SH-SY5Y (cell line): ENCODE data around the gene CERS5.
A peak's percentile ranks its signal among the peaks of the same experiment; 100 is the strongest.

ENCODE experiments used
- GATA2 ChIP-seq: IDR thresholded peaks from 2 replicates; pipeline ENCODE4 v1.6.1; 2011; ENCODE audit warnings: mild to moderate bottlenecking, low read depth, low read length
- GATA3 ChIP-seq: IDR thresholded peaks from 2 replicates; pipeline ENCODE4 v1.6.1; 2011; ENCODE audit warnings: low read depth, mild to moderate bottlenecking, low read length, moderate library complexity

CERS5 gene

GRCh38 chr12:50190859-50191258 lies 23.7 kb upstream of the CERS5 start:
- TF ChIP-seq GATA3 (no peak), GATA2 (no peak)

- no peak for TF ChIP-seq GATA2
- no peak for TF ChIP-seq GATA3
These were observed 21.9 kb upstream of the CERS5 start for GRCh38 chr12:50188875-50189575.

GRCh38 chr12:50188241-50188781 lies 21.1 kb upstream of the CERS5 start:
- TF ChIP-seq GATA3 (no peak), GATA2 (no peak)

GRCh38 chr12:50187084-50187900 lies 20.1 kb upstream of the CERS5 start:
- TF ChIP-seq GATA2 (no peak), GATA3 (no peak)

- no peak for TF ChIP-seq GATA2
- TF ChIP-seq GATA3, result no peak
These were observed 19.5 kb upstream of the CERS5 start for GRCh38 chr12:50186681-50187080.

- TF ChIP-seq GATA2 (no peak), GATA3 (no peak)
These were observed 18.9 kb upstream of the CERS5 start for GRCh38 chr12:50185970-50186663.

- TF ChIP-seq GATA3 (no peak), GATA2 (no peak)
These were observed 18.2 kb upstream of the CERS5 start for GRCh38 chr12:50185301-50185895.

- TF ChIP-seq GATA2 (no peak), GATA3 (no peak)
These were observed 17.1 kb upstream of the CERS5 start for GRCh38 chr12:50184261-50184660.

GRCh38 chr12:50182461-50182860 lies 15.3 kb upstream of the CERS5 start:
- no peak for TF ChIP-seq GATA3
- no peak for TF ChIP-seq GATA2

- no peak for TF ChIP-seq GATA3
- TF ChIP-seq GATA2, result no peak
These were observed 14.5 kb upstream of the CERS5 start for GRCh38 chr12:50181691-50182090.

- TF ChIP-seq GATA2 (no peak), GATA3 (peak; percentile 1; the same call in 1 of the 2 replicates)
These were observed 8.5 kb upstream of the CERS5 start for GRCh38 chr12:50175716-50176026.

- TF ChIP-seq GATA3 (peak; percentile 26; the same call in 1 of the 2 replicates), GATA2 (peak; percentile 26; the same call in 1 of the 2 replicates)
These were observed 8.0 kb upstream of the CERS5 start for GRCh38 chr12:50174971-50175715.

GRCh38 chr12:50166799-50167048 lies 445 bp downstream of the CERS5 start:
- no peak for TF ChIP-seq GATA3
- TF ChIP-seq GATA2, result no peak
